Skin epidermis (tissue), 12 donors: ENCODE data around the gene PRKG1.
A peak's percentile ranks its signal among the peaks of the same experiment; 100 is the strongest.
"Not testable (repeated sequence)": the region's sequence is repeated elsewhere in the genome, so short reads cannot be mapped to it uniquely, and the experiment has no call there.

Experiments
- H3K27ac ChIP-seq, 21 experiments: fragments of 200-600 bp; sonication (generic) in 11 of 21; one replicate each; pipeline ENCODE4 v1.5.0; 2020; ENCODE audit warnings: mild to moderate bottlenecking in 3 of 21, inconsistent platforms in 2 of 21, moderate library complexity in 2 of 21
- H3K4me3 ChIP-seq, 7 experiments: fragments of 200-600 bp; sonication (generic) in 2 of 7; one replicate each; pipeline ENCODE4 v1.5.0; 2020; ENCODE audit warnings: inconsistent platforms in 2 of 7, mild to moderate bottlenecking in 2 of 7, moderate library complexity in 1 of 7

Gene PRKG1

DNA sequence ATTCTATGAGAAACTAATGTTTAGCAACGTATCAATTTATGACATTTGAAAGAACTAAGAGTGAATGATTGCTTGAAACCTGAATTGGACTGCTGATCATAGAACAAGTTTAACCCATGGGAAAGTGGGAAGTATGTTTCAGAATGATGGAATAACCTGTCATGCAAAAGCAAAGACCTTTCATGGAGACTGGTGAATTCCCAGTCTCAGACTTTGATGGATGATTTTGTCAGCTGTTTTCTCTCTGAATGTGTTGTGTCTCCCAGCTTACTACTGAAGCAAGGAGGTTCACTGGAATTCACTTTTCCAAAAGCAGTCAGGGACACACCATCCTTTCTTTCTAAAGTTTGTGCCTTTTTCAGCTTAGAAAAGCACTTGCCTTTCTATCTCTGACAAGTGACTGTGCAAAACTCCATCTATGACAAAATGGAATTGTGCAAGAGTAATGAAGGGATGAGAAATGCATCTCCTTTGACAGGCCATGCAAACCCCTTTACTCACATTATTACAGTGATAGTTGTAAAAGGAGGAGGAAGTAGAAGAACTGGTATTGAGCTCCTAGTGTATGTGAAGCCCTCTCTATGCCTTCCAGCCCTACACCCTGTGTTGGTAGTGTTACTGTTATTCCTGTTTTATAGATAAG, 176.1 kb downstream of the PRKG1 start:
- H3K4me3 ChIP-seq = no peak overlapping the region
- H3K27ac ChIP-seq = no peak overlapping the region

DNA sequence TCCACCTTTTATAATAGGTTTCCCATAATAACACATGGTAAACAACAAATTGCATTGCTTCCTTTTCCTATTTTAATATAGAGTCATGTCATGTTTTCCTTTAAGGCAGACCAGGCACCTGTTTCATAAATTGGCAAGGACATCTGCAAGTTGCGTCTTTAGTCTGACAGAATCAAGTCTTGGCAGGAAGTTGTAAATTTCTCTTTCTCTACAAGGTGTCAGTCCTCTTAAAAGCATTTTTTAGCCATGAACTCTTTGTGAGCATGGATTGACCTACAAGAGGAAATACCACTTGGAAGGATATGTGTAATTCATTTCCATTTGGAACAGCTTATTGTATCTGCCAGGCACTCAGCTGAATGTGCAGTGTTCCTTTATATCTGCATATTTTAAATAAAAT, 176.8 kb downstream of the PRKG1 start:
- no peak overlapping the region for H3K4me3 ChIP-seq
- H3K27ac ChIP-seq = no peak overlapping the region

DNA sequence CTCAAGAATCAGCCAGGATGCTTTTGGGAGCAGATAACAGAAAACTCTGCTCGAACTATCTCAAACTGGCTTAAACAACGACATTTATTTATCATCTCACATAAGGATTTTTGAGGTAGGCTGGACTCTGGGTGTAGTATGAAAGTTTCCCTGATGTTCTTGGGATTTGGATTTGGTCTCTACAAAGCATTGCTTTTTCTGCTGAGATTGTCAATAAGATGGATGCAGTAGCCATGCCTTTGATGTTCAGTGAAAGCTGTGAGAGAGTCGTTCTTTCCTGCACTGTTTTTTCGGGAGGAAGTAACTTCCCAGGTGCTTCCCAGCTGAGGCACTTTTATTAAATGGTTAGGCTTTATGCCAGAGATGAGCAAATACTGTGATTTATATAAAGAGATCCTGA, 181.1 kb downstream of the PRKG1 start:
- H3K27ac ChIP-seq = no peak overlapping the region
- H3K4me3 ChIP-seq = no peak overlapping the region

DNA sequence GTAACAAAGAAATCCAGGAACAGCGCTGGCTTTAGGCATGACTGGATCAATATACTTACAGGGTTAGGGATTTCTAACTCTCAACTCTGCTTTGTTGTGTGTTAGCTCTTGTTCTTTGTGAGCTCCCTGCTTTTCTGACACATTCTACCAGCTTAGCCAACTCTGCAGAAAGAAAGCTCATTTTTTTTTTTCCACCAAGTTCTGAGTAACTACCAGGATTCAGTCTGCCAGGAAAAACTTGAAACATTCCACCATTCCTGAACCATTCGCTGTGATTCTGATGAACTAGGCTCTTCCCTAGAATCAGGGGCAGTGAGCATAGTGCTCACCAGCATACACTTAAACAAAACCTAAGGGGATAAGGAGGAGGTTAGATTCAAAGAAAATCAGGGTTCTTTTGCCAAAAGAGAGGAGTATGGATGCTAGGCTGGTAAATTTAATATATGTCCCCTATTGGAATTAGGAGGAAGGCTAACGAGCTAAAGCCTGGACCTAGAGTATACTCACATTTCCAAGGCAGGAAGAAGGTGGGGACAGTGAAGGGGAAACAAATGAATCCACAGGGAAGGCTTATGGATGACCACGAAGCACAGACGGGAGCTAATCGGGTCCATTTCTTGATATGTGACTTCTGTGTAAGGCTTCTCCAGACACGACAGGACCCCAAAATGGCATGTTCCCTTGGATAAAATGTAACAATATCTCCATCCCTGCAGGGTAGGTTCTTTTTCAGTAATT, 183.4 kb downstream of the PRKG1 start:
- Histone ChIP-seq H3K27ac (peak overlapping the region in 3 of 21 experiments; percentile 1 to 46 (median 15)), H3K4me3 (no peak overlapping the region)

DNA sequence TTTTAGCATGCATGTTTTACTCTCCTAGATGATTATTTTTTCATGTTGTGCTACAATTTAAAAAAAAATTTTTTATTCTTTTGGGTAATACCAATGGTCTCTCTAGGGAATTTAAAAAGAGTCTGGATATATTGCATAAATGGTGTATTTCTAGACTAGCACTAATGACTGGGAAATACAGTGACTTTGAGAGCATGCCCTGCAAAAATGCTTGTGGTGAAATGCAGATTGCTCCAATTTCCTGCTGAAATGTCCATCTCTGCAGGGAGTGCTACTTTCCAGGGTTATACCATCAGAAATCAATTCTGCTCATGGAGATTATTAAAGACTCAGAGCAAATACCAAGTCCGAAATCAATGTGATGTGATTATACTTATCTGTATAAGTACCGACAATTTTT, 186.1 kb downstream of the PRKG1 start:
- no peak overlapping the region for H3K27ac ChIP-seq
- no peak overlapping the region for H3K4me3 ChIP-seq

DNA sequence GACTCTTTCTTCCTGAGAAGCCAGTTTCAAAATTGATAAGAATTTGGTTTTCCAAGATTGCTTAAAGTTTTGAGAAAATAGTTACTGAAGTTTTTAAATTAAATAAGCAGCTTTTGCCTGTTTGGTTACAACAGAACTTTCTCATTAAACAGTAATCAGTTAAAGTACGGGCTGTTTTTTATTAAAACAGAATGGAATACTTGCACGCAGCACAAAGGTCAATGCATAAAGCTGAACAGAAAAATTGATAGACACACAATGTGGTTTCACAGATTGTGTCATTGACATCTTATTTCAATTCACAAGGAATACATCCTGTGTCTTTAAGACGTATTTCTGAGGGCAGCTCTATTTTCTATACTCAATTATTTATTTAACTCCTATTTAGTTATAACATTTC, 192.2 kb downstream of the PRKG1 start:
- H3K27ac ChIP-seq = no peak overlapping the region
- H3K4me3 ChIP-seq = no peak overlapping the region

DNA sequence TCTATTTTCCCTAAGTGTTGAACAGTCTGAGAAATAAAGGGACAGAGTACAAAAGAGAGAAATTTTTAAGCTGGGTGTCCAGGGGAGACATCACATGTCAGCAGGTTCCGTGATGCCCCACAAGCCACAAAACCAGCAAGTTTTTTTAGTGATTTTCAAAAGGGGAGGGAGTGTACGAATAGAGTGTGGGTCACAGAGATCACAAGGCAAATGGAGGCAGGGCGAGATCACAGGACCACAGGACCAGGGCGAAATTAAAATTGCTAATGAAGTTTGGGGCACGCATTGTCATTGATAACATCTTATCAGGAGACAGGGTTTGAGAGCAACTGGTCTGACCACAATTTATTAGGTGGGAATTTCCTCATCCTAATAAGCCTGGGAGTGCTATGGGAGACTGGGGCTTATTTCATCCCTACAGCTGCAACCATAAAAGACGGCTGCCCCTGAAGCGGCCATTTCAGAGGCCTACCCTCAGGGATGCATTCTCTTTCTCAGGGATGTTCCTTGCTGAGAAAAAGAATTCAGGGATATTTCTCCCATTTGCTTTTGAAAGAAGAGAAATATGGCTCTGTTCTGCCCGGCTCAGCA, 193.8 kb downstream of the PRKG1 start:
- H3K27ac ChIP-seq, H3K4me3 ChIP-seq: not testable (repeated sequence)

DNA sequence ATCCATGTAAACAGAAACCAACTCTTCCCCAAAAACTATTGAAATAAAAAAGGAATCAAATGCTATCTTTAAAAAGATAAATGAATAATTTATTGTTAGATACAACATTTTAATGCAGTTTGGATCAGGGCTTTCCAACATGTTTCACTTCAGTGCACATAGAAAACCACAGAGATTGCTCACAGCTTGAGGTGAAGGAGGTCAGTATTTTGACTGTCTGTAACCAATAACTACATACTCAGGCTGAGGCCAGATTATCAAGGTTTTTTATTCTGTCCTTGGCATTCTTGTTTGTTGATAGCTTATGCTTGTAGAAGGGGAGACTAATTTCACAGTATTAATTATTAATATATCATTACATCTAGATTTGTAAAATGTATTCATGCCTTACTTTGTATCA, 195.5 kb downstream of the PRKG1 start:
- H3K27ac ChIP-seq = no peak overlapping the region
- no peak overlapping the region for H3K4me3 ChIP-seq

DNA sequence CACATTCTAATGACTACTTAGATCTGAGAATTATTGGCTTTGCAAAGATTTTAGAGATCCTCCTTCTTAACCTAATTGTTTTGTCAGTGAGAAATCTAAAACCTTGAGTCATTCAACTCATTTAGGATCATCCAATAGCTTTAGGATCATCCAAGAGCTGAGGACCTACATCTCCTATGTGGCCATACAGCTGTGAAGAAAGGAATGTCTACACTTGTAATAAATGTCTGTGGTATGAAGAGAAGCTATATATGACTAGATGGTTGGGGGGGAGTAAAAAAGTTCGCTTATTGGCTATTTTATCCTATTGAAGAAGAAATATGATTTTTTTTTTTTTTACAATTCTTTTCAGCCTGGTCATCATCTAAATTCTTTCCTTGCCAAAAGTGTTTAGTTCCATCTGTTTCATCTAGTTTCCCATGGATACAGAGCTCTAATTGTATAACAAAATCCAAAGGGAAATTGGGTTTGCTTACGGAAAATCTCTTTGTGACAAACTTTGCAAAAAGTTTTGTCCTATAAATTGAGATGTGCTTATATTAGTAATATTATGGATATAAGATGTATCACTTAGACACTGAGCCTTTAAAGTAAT, 196.7 kb downstream of the PRKG1 start:
- Histone ChIP-seq H3K4me3 (no peak overlapping the region), H3K27ac (peak overlapping the region in 1 of 21 experiments; percentile 26)

DNA sequence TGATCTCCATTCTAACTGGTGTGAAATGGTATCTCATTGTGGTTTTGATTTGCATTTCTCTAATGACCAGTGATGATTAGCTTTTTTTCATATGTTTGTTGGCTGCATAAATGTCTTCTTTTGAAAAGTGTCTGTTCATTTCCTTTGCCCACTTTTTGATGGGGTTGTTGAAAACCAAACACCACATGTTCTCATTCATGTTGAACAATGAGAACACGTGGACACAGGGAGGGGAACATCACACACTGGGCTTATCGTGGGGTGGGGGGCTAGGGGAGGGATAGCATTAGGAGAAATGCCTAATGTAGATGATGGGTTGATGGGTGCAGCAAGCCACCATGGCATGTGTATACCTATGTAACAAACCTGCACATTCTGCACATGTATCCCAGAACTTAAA, 197.8 kb downstream of the PRKG1 start:
- H3K4me3 ChIP-seq, H3K27ac ChIP-seq: not testable (repeated sequence)

DNA sequence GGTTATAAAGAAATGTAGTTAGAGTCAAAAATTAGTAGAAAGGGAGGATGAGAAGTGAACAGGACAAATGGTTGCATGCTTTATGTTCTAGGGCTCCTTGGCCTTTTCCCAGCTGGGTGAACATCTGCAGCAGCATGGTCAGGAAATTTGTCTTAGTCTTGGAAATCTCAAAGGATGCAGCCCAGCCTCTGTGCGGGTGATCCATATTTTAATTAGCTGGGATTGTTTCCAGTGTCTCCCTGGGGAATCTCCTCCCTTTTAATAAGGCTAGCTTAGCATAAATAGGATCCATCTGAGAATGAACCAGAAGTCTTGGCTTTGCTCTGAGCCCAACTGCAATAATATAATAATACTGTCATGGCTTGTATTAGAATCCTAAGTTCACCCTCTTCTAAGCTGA, 198.3 kb downstream of the PRKG1 start:
- H3K4me3 ChIP-seq = no peak overlapping the region
- H3K27ac ChIP-seq = no peak overlapping the region

DNA sequence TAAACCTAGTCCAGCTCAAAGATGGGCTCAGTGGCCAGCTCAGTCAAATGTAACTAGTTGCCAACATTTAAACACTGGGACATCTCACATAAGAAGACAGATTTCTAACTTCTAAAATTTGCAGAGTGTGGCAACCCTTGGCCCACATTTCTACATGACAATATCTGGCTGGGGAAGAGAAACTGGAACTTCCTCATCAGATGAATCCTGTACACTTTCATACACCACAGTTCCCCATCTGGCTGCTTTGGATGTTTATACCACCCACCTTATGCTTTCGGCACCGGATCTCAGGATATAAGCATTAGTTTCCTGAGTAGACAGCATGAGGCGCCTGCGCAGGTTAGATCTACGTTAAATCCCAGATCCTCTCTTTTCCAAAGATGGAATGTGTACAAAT, 199.3 kb downstream of the PRKG1 start:
- Histone ChIP-seq H3K4me3 (no peak overlapping the region), H3K27ac (no peak overlapping the region)

DNA sequence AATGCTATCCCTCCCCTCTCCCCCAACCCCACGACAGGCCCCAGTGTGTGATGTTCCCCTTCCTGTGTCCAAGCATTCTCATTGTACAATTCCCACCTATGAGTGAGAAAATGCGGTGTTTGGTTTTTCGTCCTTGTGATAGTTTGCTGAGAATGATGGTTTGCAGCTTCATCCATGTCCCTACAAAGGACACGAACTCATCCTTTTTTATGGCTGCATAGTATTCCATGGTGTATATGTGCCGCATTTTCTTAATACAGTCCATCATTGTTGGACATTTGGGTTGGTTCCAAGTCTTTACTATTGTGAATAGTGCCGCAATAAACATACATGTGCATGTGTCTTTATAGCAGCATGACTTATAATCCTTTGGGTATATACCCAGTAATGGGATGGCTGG, 201.8 kb downstream of the PRKG1 start:
- H3K27ac ChIP-seq, H3K4me3 ChIP-seq: not testable (repeated sequence)

DNA sequence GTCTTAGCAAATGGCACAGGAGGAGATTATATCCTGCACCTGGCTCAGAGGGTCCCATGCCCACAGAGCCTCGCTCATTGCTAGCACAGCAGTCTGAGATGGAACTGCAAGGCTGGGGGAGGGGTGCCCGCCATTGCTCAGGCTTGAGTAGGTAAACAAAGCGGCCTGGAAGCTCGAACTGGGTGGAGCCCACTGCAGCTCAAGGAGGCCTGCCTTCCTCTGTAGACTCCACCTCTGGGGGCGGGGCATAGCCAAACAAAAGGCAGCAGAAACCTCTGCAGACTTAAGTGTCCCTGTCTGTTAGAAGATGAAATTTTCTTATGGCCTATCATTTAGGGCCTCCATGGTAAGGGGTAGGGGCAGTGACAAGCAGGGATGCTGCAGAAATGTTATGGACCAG, 207.1 kb downstream of the PRKG1 start:
- not testable (repeated sequence) for H3K4me3 ChIP-seq, H3K27ac ChIP-seq

DNA sequence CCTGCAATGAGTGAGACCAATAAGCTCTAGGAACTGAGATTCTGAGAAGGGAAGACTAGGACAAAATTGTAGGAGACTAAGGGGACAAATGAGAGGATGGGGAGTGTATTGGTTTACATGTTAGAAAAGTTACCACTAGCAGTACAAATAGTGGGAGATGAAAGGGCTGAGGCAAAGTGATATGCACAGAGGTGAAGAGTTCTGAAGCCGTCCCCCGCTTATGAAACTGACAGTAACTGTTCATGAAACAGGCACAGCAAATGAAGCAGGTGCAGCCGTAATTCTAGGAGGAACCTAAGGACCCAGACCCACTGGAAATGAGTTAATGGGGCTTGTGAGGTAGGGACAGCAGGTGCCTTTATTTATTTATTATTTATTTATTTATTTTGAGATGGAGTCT, 211.3 kb downstream of the PRKG1 start:
- Histone ChIP-seq H3K4me3 (no peak overlapping the region), H3K27ac (no peak overlapping the region)

DNA sequence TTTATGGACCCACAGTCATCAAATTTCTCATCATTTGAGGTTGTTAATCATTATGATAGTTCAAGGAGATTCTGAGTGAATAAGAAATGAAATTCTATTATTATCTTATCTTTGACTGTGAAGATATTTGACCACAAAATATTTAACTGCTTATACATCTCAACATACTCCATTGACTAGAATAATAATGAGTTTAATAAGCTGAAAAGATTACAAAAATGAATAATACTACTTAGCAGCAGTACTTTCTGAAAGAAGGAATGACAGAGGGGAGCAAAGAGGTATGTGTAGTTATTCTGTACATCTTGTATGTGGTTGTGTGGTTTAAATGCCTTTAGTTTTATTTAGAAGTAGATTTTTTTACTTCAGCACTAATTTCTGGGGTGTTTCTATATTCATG, 214.2 kb downstream of the PRKG1 start:
- H3K4me3 ChIP-seq = no peak overlapping the region
- H3K27ac ChIP-seq = no peak overlapping the region

DNA sequence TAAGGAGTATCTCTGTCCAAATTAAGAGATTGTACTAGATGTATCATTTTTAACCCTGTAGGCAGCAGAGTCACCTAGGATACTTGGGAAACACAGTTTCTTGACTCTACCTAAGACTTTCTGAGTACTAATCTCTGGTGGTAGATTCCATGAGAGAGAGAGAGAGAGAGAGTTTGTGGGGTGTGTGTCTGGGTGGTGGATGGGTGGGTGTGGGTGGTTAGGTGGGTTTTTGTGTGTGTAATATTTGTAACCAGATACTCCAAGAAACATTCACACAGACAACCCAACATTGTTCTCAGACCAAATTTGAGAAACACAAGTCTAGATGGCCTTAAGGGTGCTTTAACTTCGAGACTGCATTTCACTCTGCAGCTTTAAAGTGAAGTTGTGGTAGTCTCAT, 215.2 kb downstream of the PRKG1 start:
- no peak overlapping the region for H3K27ac ChIP-seq
- H3K4me3 ChIP-seq = no peak overlapping the region

DNA sequence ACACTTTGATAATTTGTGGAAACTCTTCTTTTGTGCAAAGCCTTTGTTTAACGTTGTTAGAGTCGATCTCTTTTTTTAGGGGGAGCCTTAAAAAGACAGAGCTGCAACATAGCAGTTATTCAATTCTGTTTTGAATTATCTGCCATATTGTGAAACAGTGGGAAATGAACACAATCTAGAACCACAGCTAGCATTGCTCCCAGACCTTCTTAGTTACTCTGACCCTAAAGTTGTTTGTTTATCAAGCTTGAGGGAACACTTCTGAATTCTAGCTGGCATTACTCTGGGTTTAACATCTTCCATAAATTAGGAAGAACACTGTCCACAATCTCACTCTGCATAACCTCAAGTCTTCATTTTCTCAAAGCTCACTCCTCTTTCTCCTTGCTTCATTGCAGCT, 217.7 kb downstream of the PRKG1 start:
- Histone ChIP-seq H3K4me3 (no peak overlapping the region), H3K27ac (no peak overlapping the region)

DNA sequence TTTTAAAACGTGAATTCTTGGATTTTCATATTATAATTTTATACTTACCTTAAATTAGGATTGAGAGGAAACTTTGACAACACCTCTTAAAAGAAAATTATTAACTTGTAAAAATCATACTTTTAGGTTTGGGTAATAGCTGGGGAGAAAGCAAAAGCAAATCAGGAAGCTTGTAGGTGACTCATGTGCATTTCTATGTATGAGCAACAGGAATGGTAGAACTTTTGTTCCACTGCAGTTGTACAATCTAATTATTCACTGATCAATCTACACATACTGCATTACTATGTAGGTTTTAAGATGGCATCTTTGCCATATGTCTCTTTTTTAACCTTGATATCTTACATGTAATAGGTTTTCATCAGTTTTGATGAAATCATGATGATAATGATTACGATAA, 223.2 kb downstream of the PRKG1 start:
- Histone ChIP-seq H3K27ac (no peak overlapping the region), H3K4me3 (no peak overlapping the region)

DNA sequence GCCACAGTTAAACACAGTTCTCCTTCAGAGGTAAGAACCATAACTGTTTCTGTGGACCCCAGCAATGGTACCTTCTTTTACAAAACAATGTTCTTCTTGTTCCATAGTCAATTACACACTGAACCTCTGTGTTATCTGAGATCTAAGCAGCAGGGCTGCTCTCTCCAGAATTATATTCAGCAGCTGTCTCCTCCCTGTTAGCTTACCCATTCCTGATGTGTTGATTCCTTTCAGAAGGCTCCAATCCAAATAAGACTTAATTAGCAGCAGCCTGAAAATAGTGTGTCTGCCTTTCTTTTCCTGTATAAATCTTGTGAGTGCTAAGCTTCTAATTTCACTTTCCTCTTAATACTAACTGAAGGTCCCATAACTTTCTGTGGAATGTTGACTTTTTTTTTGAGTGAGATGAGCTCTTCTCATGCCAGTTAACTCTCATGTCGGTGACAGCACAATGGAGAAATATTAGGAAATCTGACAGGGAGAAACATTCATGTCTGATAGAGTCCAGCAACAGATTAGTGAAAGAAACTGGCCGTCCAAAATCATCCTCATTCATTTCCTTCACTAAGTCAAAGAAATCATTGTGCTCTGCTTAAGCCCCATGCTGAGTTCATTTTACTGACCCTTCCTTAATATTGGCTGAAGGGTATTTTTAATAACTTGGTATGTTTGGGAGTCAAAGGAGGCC, 226.5 kb downstream of the PRKG1 start:
- Histone ChIP-seq H3K27ac (peak overlapping the region in 6 of 21 experiments; percentile 2 to 72 (median 43)), H3K4me3 (no peak overlapping the region)
